ENCODE measurements around the gene RAB1B. TPM values are rescaled to one million over a fixed set of nuclear protein-coding genes. Genes with fewer than 3 reads are reported as not detected.

The RAB1B gene
- total RNA-seq, 4 donors from 2014 or later: 97.2 to 163 (median 132) TPM

- no peak for TF ChIP-seq POLR2AphosphoS5 (IDR thresholded peaks at IDR 0.05)
- TF ChIP-seq, protein P1, sequence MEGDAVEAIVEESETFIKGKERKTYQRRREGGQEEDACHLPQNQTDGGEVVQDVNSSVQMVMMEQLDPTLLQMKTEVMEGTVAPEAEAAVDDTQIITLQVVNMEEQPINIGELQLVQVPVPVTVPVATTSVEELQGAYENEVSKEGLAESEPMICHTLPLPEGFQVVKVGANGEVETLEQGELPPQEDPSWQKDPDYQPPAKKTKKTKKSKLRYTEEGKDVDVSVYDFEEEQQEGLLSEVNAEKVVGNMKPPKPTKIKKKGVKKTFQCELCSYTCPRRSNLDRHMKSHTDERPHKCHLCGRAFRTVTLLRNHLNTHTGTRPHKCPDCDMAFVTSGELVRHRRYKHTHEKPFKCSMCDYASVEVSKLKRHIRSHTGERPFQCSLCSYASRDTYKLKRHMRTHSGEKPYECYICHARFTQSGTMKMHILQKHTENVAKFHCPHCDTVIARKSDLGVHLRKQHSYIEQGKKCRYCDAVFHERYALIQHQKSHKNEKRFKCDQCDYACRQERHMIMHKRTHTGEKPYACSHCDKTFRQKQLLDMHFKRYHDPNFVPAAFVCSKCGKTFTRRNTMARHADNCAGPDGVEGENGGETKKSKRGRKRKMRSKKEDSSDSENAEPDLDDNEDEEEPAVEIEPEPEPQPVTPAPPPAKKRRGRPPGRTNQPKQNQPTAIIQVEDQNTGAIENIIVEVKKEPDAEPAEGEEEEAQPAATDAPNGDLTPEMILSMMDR (IDR thresholded peaks at IDR 0.05): no peak
- TF ChIP-seq EP300 (IDR thresholded peaks at IDR 0.05): no peak
- no peak for TF ChIP-seq POLR2A (IDR thresholded peaks at IDR 0.05; ENCODE audit: low read depth)
- H3K27me3 ChIP-seq: no peaks in the 10 kb centered on the region
- H3K36me3 ChIP-seq: peaks cover 40 to 83% (median 78%) of the 10 kb centered on the region in 4 donors
- no peak for DNase-seq (ENCODE audit: extremely low spot score)
- no peaks in the 10 kb centered on the region for H3K4me1 ChIP-seq
- H3K9me3 ChIP-seq: no peaks in the 10 kb centered on the region
- WGBS: 93% methylated on average over 14 of the region's 14 CpGs
- H3K4me3 ChIP-seq: no peak overlapping the region
- H3K27ac ChIP-seq (replicated peaks in 1 of 4): no peak overlapping the region
- intact Hi-C loops (cut with DNase I): no loop called here
Observed at GRCh38 chr11:66230978-66231377, 37.5 kb upstream of the RAB1B start.

DNA sequence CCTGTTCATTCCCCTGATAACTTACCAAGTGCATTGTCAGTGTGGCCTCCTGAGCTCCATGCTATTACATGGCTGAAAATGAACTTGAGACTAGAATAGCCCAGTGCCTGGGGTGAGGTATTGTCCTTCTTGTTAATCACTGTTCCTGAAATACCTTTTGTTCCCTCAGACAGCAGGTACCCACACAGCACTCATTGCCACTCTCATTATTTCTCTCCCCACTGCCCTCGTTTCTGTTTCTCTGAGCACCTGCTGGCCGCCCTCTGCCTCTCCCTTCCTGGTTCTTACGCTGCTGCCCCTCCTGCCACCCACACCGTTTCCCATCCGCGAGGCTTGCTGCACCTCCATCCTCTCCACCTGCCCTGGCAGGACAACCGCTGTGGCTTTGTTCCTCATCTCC, 36.9 kb upstream of the RAB1B start:
- 88% methylated on average over 7 of the region's 7 CpGs for WGBS
- Histone ChIP-seq H3K4me1 (no peaks in the 10 kb centered on the region), H3K4me3 (no peak overlapping the region), H3K27ac (replicated peaks in 1 of 4) (no peak overlapping the region), H3K9me3 (no peaks in the 10 kb centered on the region), H3K36me3 (peaks cover 44 to 89% (median 84%) of the 10 kb centered on the region in 4 donors), H3K27me3 (no peaks in the 10 kb centered on the region)
- DNase-seq (ENCODE audit: extremely low spot score): no peak
- intact Hi-C loops (cut with DNase I): no loop called here
- no peak for TF ChIP-seq POLR2AphosphoS5 (IDR thresholded peaks at IDR 0.05)
- TF ChIP-seq, protein P1 (IDR thresholded peaks at IDR 0.05): no peak
- no peak for TF ChIP-seq POLR2A (IDR thresholded peaks at IDR 0.05; ENCODE audit: low read depth)
- TF ChIP-seq EP300 (IDR thresholded peaks at IDR 0.05): no peak

- no peaks in the 10 kb centered on the region for H3K27me3 ChIP-seq
- DNase-seq (ENCODE audit: extremely low spot score): no peak
- no peak overlapping the region for H3K4me3 ChIP-seq
- 79% methylated on average over 6 of the region's 11 CpGs for WGBS
- intact Hi-C loops (cut with DNase I): no loop called here
- H3K4me1 ChIP-seq: no peaks in the 10 kb centered on the region
- TF ChIP-seq EP300 (IDR thresholded peaks at IDR 0.05): no peak
- no peak overlapping the region for H3K27ac ChIP-seq (replicated peaks in 1 of 4)
- no peaks in the 10 kb centered on the region for H3K9me3 ChIP-seq
- H3K36me3 ChIP-seq: peaks cover 45 to 96% (median 88%) of the 10 kb centered on the region in 4 donors
Observed at GRCh38 chr11:66232769-66233168, 35.7 kb upstream of the RAB1B start.

DNA sequence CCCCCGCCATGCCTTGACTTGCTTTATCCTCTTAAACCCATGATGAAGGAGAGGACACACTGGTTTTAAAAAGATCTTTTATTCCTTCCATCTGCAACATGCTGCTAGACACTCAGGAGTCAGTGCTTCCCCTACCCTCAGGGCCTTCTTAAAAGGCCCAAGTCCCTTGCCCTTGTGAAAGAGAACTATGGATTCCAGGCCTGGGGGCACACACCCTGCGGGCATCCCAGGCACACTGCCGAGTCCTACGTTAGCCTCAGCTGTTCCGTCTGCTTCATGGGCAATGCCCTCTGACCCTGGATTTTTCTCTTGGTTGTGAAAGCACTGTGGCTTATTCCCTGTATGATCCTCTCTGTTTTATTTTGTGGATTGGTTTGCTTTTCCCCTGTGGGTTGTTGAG, 35.1 kb upstream of the RAB1B start:
- DNase-seq (ENCODE audit: extremely low spot score): no peak
- Histone ChIP-seq H3K27me3 (no peaks in the 10 kb centered on the region), H3K9me3 (no peaks in the 10 kb centered on the region), H3K4me3 (no peak overlapping the region), H3K4me1 (no peaks in the 10 kb centered on the region), H3K27ac (replicated peaks in 1 of 4) (no peak overlapping the region), H3K36me3 (peaks cover 45 to 96% (median 88%) of the 10 kb centered on the region in 4 donors)
- 95% methylated on average over 5 of the region's 5 CpGs for WGBS
- intact Hi-C loops (cut with DNase I): no loop called here
- TF ChIP-seq EP300 (IDR thresholded peaks at IDR 0.05) (no peak), POLR2A (IDR thresholded peaks at IDR 0.05; ENCODE audit: low read depth) (no peak), POLR2AphosphoS5 (IDR thresholded peaks at IDR 0.05) (no peak)
- TF ChIP-seq, protein P1 (IDR thresholded peaks at IDR 0.05): no peak

- Histone ChIP-seq H3K36me3 (peaks cover 54 to 100% (median 96%) of the 10 kb centered on the region in 4 donors), H3K9me3 (no peaks in the 10 kb centered on the region)
Observed at GRCh38 chr11:66235141-66235540, 33.3 kb upstream of the RAB1B start.

More at GRCh38 chr11:66235141-66235540, 33.3 kb upstream of the RAB1B start:
- TF ChIP-seq, protein P1 (IDR thresholded peaks at IDR 0.05): no peak
- no peak for TF ChIP-seq EP300 (IDR thresholded peaks at IDR 0.05)
- TF ChIP-seq POLR2A (IDR thresholded peaks at IDR 0.05; ENCODE audit: low read depth): no peak
- TF ChIP-seq POLR2AphosphoS5 (IDR thresholded peaks at IDR 0.05): no peak
- Histone ChIP-seq H3K27ac (replicated peaks in 1 of 4) (no peak overlapping the region), H3K4me1 (no peaks in the 10 kb centered on the region), H3K27me3 (no peaks in the 10 kb centered on the region), H3K4me3 (no peak overlapping the region)
- intact Hi-C loops (cut with DNase I): no loop called here
- no peak for DNase-seq (ENCODE audit: extremely low spot score)
- 88% methylated on average over 10 of the region's 11 CpGs for WGBS
